HG02970 (cell line): ENCODE results near the gene FOXP4.

ENCODE experiments used
- ATAC-seq: cut with Tn5 transposase; IDR thresholded peaks from one replicate; pipeline ENCODE4 v1.9.1; 2021; ENCODE audit warnings: mild to moderate bottlenecking, moderate library complexity, moderate number of reproducible peaks; ENCODE audit not compliant: unreplicated experiment, low FRiP score

FOXP4 gene

DNA sequence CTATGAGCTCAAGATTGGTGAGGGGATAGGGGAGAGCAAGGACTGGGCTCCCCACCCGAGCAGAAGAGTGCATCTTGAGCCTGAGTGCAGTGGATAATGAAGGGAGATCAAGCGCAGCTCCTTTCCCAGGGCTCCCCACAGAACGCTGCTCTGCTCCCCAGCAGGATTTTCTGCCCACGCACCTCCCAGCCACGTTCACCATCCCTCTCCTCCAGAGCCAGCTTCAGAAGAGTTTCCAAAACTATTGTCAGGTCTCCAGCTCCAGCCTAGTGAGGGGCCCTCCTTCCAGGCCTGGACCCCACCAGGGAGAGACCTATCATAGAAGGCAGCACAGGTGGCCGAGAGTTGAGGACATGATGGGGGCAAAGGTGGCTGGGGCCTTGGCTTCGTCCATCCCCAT lies 34.5 kb downstream of the FOXP4 start:
- ATAC-seq, result no peak

DNA sequence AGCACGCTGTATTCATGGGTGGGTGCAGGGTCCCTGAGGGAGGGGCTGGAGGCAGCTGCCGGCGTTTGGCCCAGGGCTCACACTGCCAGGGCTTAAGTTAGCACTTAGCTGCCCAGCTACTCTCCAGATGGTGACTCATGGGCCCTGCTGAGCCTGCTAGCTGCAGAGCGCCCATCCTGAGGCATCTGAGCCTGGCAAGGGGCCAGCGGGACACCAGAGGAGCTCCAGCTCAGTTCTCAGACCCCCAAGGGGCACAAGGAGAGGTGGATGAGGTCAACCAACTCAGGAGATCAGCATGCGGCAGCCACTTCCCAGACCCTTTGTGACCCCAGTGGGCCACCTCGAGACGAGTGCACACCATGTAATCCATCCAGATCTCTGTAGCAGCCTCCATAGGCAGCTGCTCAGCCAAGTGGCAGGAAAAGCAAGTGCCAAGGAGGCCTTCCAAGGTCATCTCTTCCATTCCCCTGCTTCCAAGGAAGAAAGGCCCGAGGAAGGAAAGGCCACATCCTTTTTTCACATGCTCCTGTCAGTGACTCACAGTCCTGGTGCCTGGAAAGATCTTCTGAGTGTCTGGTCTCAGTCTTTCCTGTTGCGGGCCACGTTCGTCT lies 35.3 kb downstream of the FOXP4 start:
- no peak for ATAC-seq

DNA sequence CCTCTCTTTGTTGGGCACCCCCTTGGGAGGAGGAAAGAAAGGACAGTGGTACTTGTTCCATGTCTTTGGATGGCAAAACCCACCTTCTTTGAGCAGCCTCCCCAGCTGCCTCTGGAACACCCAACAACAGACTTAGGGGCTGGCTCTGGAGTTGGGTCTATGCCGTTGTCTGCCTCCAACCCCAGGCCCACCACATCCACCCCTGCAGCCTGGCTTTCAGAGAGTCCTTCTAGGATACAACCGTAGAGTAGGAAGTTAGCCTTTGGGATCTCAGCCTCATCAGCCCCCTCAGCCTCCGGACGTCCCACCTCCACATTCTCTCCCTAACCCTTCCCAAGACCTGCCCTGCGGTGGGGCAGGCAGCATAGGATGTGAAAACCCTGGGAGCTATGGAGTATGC lies 36.4 kb downstream of the FOXP4 start:
- no peak for ATAC-seq

DNA sequence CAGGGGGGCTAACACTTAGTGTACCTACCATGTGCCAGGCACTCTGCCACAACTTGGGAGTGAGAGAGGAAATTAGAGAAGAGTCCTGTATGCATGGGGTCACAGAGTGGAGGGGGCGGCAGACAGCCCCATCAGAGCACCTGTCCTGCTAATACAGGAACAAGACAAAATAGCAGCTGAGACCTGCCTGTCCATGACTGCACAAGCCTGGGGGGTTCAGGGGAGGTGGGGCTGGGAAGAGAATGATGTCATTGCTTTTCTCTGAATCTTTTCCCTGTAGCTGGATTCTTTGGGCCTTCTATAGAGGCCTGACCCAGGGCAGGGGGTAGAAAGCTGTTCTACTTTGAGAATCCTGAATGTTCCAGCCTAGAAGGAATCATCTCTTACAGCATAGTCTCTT lies 37.4 kb downstream of the FOXP4 start:
- ATAC-seq, result no peak

DNA sequence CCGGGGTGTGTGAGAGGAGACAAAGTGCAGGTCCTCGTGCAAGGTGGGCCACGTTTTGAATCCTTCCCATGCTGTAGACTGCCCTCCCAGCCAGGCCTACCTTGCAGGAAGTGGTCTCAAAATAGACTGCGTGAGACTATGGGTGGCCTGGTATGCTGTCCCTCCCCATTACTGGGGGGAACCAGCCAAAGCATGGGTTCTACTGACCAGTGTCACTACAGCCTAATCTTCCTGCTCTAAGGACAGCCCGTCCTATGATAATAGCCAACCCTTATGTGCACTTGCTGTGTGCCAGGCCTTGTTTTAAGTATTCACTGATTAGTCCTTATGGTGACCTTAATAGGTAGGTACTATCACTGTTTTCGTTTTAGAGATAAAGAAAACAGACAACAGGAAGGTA lies 38.0 kb downstream of the FOXP4 start:
- ATAC-seq, result no peak

DNA sequence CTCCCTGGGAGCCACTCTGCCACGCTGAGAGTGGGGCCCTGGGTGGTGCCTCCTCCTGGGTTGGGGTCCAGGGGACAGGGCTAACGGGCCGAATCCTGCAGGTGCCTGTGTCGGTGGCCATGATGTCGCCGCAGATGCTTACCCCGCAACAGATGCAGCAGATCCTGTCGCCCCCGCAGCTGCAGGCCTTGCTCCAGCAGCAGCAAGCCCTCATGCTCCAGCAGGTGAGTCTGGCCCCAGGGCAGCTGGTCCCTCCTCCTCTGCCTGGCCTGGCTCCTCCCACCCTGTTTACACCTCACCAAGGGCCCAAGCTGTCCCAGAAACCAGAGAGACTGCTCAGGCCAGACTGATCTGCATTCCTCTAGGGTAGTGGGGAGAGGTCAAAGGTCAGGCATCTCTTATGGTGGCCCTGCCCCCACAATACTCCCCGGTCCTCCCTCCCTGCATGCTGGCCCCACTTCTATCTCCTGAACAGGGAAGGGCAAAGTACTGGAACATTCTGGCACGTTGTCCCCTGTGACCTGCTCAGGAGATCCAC lies 38.6 kb downstream of the FOXP4 start:
- no peak for ATAC-seq

DNA sequence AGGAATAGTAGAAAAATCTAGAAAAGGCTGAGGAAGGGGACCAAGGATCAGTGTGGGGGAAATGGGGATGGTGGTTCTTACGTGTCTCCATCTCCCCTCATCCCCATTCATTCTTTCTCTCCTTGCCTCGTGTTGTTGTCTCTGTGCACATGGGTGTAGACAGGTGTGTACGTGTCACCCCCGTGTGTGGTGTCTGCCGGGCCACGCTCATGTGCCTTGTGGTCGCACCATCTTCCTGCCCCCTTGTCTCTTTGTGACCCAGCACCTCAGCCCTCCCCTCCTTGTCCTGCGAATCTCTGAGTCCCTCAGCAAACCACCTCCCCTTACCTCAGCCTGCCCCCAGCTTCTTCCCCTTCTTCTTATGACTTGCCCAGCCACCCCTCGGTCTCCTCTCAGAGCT lies 39.4 kb downstream of the FOXP4 start:
- no peak for ATAC-seq

DNA sequence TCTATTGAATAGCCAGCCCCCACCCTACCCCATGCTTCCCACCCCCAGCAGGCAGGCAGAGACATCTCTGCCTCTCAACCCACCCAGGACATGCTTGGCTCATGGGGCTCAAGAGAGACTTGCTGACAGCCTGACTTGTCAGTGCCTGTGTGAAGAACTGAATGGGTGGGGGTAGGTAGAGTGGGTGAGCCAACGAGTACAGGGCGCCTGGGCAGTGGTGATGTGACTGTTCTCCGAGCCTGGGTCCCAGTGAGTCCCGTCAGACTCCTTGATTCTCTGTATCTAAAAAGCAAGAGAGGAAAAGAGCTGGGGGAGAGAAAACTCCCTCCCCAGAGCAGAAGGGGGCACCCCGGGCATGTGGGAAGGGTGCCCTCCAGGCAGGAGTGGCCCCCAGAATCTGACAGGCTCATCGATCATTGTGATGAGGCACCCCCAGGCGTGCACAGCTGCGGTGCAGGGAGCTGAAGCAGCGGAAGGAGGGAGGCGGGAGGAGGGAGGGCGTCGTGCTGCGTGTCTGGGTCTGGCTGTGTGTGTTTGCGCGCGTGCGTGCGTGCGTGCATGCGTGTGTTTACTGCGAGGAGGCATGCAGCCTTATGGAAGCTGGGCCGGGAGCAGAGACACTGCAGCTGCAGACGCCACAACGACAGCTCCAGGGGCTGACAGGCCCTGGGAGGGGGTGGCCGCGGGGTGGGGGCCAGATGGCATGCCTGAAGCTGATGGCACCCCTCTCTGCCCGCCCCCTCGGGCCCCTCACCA lies 40.2 kb downstream of the FOXP4 start:
- ATAC-seq, result no peak

DNA sequence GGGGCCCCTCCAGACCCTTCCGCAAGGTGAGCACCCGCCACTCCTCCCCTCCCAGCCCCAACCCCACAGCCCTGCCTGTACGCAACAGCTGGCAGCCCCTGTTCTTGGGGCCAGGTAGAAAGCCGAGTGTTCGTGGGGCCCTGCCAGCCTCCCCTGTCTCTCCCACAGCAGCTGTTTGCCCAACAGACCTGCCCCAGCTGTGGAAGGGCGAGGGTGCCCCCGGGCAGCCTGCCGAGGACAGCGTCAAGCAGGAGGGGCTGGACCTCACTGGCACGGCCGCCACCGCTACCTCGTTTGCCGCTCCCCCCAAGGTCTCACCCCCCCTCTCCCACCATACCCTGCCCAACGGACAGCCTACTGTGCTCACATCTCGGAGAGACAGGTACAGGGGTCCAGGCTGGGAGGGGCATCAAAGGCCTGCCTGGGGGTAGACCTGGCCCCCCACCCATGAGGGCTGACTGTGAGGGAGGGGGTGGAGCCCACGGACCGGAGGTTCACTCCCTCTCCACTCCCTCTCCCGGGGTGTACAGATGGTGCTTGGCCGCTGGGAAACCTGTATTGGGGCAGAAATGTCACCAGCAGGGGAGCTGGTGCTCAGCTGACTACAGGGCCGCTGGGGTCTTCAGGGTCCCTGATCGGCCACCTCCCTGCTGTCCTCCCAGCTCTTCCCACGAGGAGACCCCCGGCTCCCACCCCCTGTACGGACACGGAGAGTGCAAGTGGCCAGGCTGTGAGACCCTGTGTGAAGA lies 41.1 kb downstream of the FOXP4 start:
- no peak for ATAC-seq

DNA sequence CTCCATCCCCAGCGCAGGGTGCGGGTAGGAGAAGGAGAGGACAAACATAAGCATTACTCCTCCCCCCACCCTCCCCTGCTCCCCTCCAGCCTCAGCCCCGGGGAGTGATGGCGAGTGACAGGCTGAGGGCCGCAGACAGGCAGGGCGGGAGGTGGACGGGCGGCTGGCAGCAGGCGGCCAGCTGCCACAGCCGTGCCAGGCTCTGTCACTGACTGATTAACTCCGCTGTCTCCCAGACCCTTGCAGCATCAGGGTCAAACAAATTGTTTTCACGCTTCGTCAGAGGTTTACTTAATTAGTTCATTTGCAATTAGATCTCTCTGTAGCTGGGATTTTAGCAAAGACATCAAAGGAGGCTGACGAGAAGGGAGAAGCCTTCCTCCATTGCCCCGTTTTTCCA lies 41.9 kb downstream of the FOXP4 start:
- ATAC-seq, result no peak

DNA sequence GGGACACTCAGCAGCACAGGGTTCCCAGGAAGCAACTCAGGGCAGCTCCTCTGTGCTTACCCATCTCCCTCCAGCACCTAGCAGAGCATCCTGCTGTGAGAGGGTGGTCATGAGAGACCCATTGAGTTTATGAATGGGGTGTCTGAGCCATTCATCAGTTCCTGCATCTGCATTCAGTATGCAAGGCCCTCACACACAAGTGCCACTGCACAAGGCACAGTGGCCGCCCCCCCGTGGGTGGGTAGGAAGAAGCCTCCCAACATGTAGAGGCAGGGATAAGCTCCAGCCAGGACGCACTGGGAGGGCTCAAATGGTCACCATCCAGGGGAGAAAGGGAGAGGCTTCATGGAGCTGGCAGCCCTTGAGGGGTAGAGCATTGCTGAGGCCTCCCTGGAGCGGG lies 43.0 kb downstream of the FOXP4 start:
- ATAC-seq, result no peak

DNA sequence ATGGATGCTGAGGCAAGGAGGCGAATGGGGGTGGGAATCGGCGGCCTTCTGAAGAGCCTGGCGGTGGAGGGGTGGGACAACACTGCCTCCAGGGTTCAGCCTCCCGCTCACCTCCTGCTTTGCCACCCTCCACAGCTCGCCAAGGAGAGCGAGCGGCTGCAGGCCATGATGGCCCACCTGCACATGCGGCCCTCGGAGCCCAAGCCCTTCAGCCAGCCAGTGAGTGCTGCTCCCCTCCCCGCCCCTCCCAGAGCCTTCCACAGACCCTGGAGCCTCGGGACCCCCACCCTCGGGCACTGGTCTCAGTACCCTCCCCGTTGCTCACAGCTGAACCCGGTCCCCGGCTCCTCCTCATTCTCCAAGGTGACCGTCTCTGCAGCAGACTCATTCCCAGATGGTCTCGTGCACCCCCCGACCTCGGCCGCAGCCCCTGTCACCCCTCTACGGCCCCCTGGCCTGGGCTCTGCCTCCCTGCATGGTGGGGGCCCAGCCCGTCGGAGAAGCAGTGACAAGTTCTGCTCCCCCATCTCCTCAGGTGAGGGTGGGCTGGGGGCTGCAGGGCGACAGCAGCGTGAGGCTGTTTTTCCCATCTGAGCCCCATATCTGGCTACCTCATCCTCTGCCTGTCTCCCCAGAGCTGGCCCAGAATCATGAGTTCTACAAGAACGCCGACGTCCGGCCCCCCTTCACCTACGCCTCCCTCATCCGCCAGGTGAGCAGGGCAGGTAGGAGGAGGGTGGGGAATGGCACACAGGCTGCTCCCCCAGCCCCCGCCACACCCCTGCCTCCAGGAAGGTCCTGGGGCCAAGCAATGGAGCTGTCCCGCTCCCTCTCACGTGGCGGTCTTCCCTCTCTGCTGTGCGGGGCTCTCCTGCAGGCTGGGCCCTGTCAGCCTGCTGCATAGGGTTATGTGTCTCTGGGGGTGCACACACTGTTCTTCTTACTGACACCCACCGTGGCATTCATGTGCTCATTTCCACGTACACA lies 43.7 kb downstream of the FOXP4 start:
- ATAC-seq, result no peak

DNA sequence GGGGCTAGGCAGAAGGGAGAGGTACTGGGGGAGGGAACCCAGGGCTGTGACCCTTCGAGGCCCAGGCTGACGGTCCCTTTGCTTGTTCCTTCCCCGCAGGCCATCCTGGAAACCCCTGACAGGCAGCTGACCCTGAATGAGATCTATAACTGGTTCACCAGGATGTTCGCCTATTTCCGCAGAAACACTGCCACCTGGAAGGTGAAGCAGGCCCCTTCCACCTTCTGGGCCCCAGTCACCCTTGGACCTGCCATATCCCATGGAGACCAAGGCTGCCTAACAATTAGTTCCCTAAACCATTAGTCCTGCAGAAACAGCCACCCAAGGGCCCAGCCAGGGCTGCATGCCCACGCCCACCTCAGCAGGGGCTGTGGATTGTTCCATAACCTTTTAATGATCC lies 44.9 kb downstream of the FOXP4 start:
- ATAC-seq, result no peak

DNA sequence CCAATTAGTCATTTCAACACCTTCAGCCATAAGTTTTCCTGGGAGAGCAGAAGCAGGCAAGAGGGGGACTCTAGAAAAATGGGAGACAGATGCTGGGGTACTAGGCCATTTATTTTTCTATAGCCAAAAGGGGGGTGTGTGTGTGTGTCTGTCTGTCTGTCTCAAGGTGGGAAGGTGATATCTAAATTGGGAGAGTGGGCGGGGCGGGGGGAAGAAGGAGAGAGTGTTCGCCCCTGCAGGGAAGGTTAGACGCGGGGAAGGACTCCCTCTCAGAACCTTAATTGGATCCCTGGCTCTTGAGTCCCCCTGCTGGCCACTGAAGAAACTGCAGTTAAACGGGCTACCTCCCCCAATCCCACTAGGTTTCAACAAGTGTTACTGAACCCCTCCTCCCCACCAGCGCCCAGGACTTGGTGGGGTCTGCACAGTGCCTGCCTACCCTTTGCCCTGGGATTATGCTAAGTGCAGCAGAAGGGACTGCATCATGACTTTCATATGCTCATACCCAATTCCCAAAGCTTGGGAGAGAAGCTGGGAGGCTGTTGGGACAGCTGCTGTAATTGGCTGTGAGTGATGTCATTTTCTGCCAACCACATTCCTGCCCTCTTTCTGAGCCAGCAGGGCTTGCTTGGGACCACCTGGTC lies 45.8 kb downstream of the FOXP4 start:
- no peak for ATAC-seq

DNA sequence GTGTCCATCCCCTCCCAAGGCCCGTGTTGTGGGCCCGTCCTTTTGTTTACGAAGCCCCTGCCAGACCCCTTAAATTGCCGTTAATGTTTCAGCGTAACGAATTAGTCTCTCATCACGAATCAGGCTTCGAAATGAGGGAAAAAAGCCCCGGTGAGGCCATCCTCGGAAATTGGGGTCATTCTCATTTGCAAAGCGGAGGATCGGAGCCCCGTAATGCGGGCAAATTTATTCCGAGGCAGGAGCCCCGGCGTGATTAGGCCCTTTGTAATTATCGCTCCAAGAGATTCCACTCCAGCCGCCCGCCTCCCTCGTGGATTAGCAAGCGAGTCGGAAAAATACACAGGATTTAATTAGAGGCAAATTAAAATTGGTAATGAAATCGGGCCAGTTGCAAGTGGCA lies 47.2 kb downstream of the FOXP4 start:
- ATAC-seq, result no peak

DNA sequence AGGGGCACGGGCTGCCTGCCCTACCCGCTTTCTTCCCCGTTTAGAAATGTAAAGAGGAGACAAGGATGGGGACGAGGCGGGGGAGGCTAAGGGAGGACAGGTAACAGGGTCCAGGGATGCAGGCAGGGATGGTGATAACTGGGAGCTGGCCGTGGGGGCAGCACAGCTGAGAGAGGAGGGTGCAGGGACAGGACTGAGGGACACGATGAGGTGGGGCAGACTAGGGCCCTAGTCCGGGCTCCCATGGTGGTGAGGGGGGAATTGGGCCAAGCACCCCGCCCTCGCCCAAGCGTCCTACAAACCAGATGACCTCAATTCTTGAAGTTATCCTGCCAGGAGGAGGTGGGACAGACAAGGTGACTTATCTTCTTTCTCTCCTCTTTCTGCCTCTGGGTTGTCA lies 47.7 kb downstream of the FOXP4 start:
- no peak for ATAC-seq

DNA sequence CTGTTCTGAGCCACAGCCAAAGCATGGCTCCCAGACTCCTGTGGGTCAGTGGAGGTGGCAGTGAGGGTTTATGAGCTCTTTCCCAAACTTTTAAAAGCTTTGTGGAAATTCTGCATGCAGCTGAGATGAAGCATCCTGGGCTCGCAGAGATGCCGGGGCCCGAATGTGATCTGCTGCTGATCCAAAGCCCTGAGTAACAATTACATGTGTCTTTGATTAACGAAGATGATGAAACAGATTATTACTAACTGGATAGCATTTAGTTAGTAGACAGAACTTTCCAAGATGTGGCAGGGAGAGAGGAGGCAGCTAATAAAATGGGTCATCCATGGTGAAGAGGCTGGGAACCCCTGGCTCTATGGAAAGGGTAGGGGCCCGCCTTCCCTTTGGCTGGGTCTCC lies 48.1 kb downstream of the FOXP4 start:
- no peak for ATAC-seq

DNA sequence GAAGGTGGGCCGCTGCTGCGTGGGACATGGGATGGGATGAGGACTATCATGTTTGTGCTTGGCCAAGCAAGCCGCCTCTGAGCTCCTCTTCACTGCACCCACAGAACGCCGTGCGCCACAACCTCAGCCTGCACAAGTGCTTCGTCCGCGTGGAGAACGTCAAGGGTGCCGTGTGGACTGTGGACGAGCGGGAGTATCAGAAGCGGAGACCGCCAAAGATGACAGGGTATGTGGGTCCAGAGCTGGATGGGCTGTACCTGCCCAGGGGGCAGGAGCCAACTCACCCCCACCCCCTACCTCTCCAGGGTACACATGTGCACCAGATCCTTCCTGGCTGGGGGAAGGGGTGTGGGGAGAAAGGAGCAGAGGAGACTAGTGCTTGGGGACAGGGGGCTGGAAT lies 48.6 kb downstream of the FOXP4 start:
- no peak for ATAC-seq

DNA sequence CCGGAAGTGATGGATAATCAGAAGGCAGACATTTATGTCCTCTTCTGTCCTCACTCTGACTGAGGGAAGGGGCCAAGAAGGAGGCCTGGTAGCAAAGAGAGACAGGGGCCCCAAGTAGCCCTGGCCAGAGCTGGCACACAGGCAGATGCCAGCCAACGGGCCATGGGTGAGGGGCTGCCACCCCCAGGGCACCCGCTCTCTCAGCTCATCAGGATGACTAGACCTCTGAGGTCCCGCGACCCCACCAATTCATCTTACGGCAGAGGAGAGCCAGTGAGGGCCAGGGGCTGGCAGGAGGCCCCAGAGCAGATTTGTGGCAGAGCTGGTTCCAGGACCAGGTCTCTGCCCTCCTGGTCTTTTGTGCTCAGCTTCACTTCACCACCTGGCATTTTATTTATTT lies 49.0 kb downstream of the FOXP4 start:
- no peak for ATAC-seq
